Loucy (cell line): ENCODE measurements around the gene L1CAM.

Experiments used
- EZH2phosphoT487 ChIP-seq: fragments of 200-600 bp; IDR thresholded peaks from 2 replicates; pipeline ENCODE4 v1.6.1; 2018; ENCODE audit warnings: antibody characterized with exemption, mild to moderate bottlenecking, moderate library complexity, borderline replicate concordance
- TF ChIP-seq, protein P1 (sequence below): fragments of 200-600 bp; sonication (generic); conservative IDR thresholded peaks from 2 replicates; pipeline ENCODE4 v1.5.1; 2014; ENCODE audit warnings: mild to moderate bottlenecking, antibody characterized with exemption, low read length

DNA sequence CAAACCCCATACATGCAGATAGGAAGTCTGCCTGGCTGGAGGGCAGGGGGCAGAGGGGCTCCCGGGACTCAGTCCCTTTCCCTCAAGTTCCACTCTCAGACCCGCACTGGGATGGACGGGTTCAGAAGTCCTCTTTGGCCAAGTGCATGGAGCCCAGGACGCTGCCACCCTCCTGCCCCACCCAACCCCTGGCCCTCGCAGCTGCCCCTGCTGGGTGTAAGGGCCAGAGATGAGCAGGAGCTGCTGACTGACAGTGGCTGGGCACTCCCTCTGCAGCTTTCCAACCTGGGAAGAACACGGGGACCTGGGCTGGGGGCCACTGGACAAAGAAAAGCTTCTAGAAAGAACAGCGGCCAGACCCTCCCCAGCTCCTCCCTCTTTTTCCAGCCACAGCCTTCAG is 3.4 kb downstream of the L1CAM start:
- TF ChIP-seq, protein P1, sequence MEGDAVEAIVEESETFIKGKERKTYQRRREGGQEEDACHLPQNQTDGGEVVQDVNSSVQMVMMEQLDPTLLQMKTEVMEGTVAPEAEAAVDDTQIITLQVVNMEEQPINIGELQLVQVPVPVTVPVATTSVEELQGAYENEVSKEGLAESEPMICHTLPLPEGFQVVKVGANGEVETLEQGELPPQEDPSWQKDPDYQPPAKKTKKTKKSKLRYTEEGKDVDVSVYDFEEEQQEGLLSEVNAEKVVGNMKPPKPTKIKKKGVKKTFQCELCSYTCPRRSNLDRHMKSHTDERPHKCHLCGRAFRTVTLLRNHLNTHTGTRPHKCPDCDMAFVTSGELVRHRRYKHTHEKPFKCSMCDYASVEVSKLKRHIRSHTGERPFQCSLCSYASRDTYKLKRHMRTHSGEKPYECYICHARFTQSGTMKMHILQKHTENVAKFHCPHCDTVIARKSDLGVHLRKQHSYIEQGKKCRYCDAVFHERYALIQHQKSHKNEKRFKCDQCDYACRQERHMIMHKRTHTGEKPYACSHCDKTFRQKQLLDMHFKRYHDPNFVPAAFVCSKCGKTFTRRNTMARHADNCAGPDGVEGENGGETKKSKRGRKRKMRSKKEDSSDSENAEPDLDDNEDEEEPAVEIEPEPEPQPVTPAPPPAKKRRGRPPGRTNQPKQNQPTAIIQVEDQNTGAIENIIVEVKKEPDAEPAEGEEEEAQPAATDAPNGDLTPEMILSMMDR: no peak
- no peak for TF ChIP-seq EZH2phosphoT487
